Right cardiac atrium (tissue), 5 donors: Measurements from ENCODE around the gene RABL6. TPM values are rescaled to one million over a fixed set of nuclear protein-coding genes. Genes with fewer than 3 reads are reported as not detected.
"Not testable (repeated sequence)": the region's sequence is repeated elsewhere in the genome, so short reads cannot be mapped to it uniquely, and the experiment has no call there.

Experiments used
- ATAC-seq, 2 donors: fragments of 200-7000 bp; cut with Tn5 transposase; one replicate each; pipeline versions ENCODE4 v1.8.0 to v1.9.1; 2020; ENCODE audit warnings: moderate library complexity in 2 of 2, mild to moderate bottlenecking in 1 of 2
- DNase-seq, 3 donors: peaks; one replicate each; pipeline ENCODE4 v3.0.0-alpha.2; 2020
- H3K27ac ChIP-seq: one replicate; pipeline ENCODE4 v1.5.1; 2013; ENCODE audit warnings: mild to moderate bottlenecking, low read length, control low read depth, moderate library complexity
- H3K27me3 ChIP-seq: one replicate; pipeline ENCODE4 v1.6.1; 2013; ENCODE audit not compliant: control insufficient read depth, insufficient read depth
- H3K4me1 ChIP-seq: one replicate; pipeline ENCODE4 v1.6.1; 2013; ENCODE audit warnings: low read length; ENCODE audit not compliant: control insufficient read depth, insufficient read depth
- H3K4me3 ChIP-seq: one replicate; pipeline ENCODE4 v1.5.1; 2013; ENCODE audit warnings: low read length, control low read depth
- H3K9me3 ChIP-seq: one replicate; pipeline ENCODE4 v1.6.1; 2013; ENCODE audit warnings: low read length; ENCODE audit not compliant: control insufficient read depth
- WGBS: extraction: QIAGEN DNeasy Blood & Tissue Kit; methylation state at CpG from one replicate; pipeline ENCODE4 v1.1.7; 2013; 5-methylcytosine and 5-hydroxymethylcytosine counted together
- intact Hi-C, 4 donors: fragments of 100-400 bp; cut with DNase I; formaldehyde crosslinking; loops; one replicate each; pipeline versions ENCODE4 v1.11.0 to v1.14.0; 2022 to 2023
- polyA plus RNA-seq: library from polyadenylated mRNA; stranded (reverse); fragments of 200-250 nt; gene quantifications from one replicate; pipeline ENCODE4 v1.2.3, GENCODE V29; 2013
- total RNA-seq, 4 donors: library from RNA; stranded (reverse); fragmentation: NEBNext Ultra II Directional; extraction: Animal tissue kit (Norgen Biotek cat#: 25700); gene quantifications; one replicate each; pipeline ENCODE4 v1.2.1, GENCODE V29; 2021
- donor health status: healthy with polysubstance abuse.
- donor health status: DM: no; HTN: yes; CAD: no.
- donor health status: DM: no; HTN: no; CAD: no.
- donor health status: DM: no; HTN: yes; CAD: no; lungs with severe emphysema.
- donor health status: DM: yes; HTN: yes; CAD: no.

RABL6 gene
- total and polyA plus RNA-seq, 5 donors: 67.3 to 87.2 (median 72.1) TPM

GRCh38 chr9:136881691-136882108 is 74.0 kb downstream of the RABL6 start:
- Histone ChIP-seq H3K9me3 (no peaks in the 10 kb centered on the region), H3K4me3 (no peak overlapping the region), H3K27me3 (no peaks in the 10 kb centered on the region), H3K27ac (no peak overlapping the region), H3K4me1 (no peaks in the 10 kb centered on the region)
- intact Hi-C loops: loop anchor here in 1 of 4 donors (5.0 kb wide), 1 partner anchor 61 kb away; the partner anchor contains the start of gene FBXW5
- 15% methylated on average over 9 of the region's 9 CpGs for WGBS
- no peak for ATAC-seq
- peak in 1 of 3 donors; percentile 42 for DNase-seq

GRCh38 chr9:136882109-136882946 is 74.6 kb downstream of the RABL6 start:
- intact Hi-C loops: loop anchor here in 1 of 4 donors (5.0 kb wide), 1 partner anchor 60 kb away; the partner anchor contains the start of gene FBXW5
- Histone ChIP-seq H3K27me3 (no peaks in the 10 kb centered on the region), H3K4me1 (no peaks in the 10 kb centered on the region), H3K9me3 (no peaks in the 10 kb centered on the region), H3K4me3 (no peak overlapping the region), H3K27ac (no peak overlapping the region)
- ATAC-seq: peak in 1 of 2 donors; percentile 44
- WGBS: 54% methylated on average over 19 of the region's 19 CpGs
- DNase-seq: peak; percentile 66 to 80 (median 79)

DNA sequence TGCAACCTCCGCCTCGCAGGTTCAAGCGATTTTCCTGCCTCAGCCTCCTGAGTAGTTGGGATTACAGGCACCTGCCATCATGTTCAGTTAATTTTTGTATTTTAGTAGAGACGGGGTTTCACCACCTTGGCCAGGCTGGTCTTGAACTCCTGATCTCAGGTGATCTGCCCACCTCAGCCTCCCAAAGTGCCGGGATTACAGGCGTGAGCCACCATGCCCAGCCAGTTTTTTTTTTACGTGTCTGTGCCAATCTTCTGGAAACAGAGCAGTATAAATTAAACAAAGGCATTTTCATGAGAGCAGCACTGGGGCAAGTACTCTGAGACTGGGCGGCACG is 75.2 kb downstream of the RABL6 start:
- WGBS: 79% methylated on average over 9 of the region's 9 CpGs
- not testable (repeated sequence) for ATAC-seq, H3K4me3 ChIP-seq, H3K9me3 ChIP-seq, H3K4me1 ChIP-seq, H3K27ac ChIP-seq, H3K27me3 ChIP-seq
- intact Hi-C loops: loop anchor here in 1 of 4 donors (5.0 kb wide), 1 partner anchor 59 kb away; the partner anchor contains the start of gene FBXW5
- peak in 1 of 3 donors; percentile 22 for DNase-seq

DNA sequence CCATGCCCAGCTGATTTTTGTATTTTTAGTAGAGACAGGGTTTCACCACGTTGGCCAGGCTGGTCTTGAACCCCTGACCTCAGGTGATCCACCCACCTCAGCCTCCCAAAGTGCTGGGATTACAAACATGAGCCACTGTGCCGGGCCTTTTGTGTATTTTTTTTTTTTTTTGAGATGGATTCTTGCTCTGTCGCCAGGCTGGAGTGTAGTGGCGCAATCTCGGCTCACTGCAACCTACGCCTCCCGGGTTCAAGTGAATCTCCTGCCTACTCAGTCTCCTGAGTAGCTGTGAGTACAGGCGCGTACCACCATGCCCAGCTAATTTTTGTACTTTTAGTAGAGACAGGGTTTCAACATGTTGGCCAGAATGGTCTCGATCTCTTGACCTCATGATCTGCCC is 75.9 kb downstream of the RABL6 start:
- not testable (repeated sequence) for H3K9me3 ChIP-seq, H3K27ac ChIP-seq, H3K27me3 ChIP-seq, H3K4me3 ChIP-seq, DNase-seq, H3K4me1 ChIP-seq, ATAC-seq
- 87% methylated on average over 10 of the region's 10 CpGs for WGBS
- intact Hi-C loops: loop anchor here in 1 of 4 donors (5.0 kb wide), 1 partner anchor 59 kb away; the partner anchor contains the start of gene FBXW5

DNA sequence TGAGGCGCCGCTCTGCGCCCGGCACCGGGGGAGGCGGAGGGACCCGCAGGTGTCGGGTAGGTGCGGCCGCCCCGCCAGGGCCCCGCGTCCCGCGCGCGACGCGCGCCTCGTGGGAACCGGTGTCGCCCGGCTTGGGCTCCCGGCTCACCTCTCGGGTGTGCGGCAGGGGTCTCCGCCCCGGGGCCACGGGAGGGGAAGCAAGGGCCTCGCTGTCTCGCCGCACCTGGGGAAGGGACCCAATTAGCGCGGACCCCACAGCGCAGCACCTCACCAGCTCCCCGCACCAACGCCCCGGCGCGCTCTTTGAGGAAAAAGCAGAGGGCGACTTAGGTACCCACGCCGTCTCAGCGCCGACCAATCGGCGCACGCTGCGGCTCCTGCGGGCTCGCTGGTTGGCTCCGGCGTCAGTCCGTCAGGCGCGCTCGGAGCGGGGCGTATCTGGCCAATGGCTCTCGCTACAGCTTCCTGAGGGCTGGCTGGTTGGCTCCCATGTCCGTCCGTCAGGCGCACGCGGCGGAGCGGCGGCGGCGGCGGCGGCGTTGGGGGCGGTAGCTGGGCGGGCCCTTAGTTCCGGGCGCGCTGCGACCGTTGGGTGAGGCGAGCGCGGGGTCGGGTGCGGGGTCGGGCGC is 78.3 kb downstream of the RABL6 start, which contains the start of gene TRAF2:
TRAF2 (plus strand) TSS at position 567 of the 629 bp plus-strand sequence. CDS start 12,225 bp downstream, outside the sequence.
- Histone ChIP-seq H3K4me1 (no peaks in the 10 kb centered on the region), H3K27me3 (no peaks in the 10 kb centered on the region), H3K4me3 (peak within 1 kb of the TSS; percentile 91), H3K9me3 (no peaks in the 10 kb centered on the region), H3K27ac (peak within 1 kb of the TSS; percentile 68)
- intact Hi-C loops: no loop called here
- peak; percentile 99 for ATAC-seq
- under 1% methylated on average over 88 of the region's 88 CpGs for WGBS
- peak; percentile 98 to 99 (median 99) for DNase-seq

- Histone ChIP-seq H3K9me3 (no peaks in the 10 kb centered on the region), H3K4me1 (no peaks in the 10 kb centered on the region), H3K27me3 (no peaks in the 10 kb centered on the region), H3K27ac (peak overlapping the region; percentile 68), H3K4me3 (peak overlapping the region; percentile 91)
- intact Hi-C loops: no loop called here
- peak in 2 of 3 donors; percentile 69 for DNase-seq
- ATAC-seq: peak; percentile 15 to 29
- 1% methylated on average over 74 of the region's 76 CpGs for WGBS
Observed at GRCh38 chr9:136886610-136887597, 79.2 kb downstream of the RABL6 start.

DNA sequence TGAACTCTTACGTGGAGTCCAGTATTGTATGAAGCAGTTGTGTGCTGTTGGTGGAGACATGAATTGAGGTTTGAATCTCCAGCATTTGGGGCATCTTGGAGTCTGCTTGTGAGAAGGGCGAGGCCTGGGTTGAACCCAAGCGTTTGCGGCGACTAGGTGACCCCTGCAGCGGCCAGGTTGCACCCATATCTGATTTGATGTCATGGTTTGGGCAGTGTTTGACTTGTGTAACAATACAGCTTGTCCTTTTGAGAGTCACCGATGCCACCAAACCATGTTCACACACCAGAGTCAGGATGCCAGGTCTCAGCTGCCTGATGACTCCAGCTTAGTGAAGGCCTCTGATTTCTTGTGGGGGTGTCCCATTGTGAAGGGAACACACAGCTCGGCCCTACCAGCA is 80.7 kb downstream of the RABL6 start:
- H3K9me3 ChIP-seq: no peaks in the 10 kb centered on the region
- no peaks in the 10 kb centered on the region for H3K27me3 ChIP-seq
- no peak overlapping the region for H3K4me3 ChIP-seq
- 90% methylated on average over 8 of the region's 8 CpGs for WGBS
- intact Hi-C loops: no loop called here
- no peaks in the 10 kb centered on the region for H3K4me1 ChIP-seq
- ATAC-seq (no peak), DNase-seq (peak in 1 of 3 donors; percentile 7)
- H3K27ac ChIP-seq: no peak overlapping the region

GRCh38 chr9:136889858-136890257 is 82.1 kb downstream of the RABL6 start:
- no peak for ATAC-seq
- Histone ChIP-seq H3K4me1 (no peaks in the 10 kb centered on the region), H3K27ac (no peak overlapping the region), H3K9me3 (no peaks in the 10 kb centered on the region), H3K4me3 (no peak overlapping the region), H3K27me3 (no peaks in the 10 kb centered on the region)
- peak in 1 of 3 donors; percentile 35 for DNase-seq
- 94% methylated on average over 42 of the region's 42 CpGs for WGBS
- intact Hi-C loops: no loop called here

DNA sequence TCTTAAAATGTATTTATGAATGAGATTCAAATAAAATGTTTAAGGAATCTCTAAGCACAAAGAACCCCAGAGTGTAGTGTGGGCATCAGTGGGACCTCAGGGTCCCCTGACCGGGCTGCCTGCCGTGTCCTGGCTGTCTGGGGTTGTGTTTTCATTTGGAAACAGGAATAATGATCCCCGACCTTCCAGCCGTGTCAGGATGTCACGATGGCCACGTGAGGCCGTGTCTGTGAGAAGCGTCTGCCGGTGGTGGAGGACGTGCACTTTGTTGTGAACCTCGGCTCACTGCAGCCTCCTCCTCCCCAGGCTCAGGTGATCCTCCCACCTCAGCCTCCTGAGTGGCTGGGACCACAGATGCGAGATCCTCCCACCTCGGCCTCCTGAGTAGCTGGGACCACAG is 82.9 kb downstream of the RABL6 start:
- DNase-seq (peak in 1 of 3 donors; percentile 32), ATAC-seq (no peak)
- no peaks in the 10 kb centered on the region for H3K9me3 ChIP-seq
- no peaks in the 10 kb centered on the region for H3K4me1 ChIP-seq
- WGBS: 82% methylated on average over 13 of the region's 13 CpGs
- H3K27me3 ChIP-seq: no peaks in the 10 kb centered on the region
- no peak overlapping the region for H3K4me3 ChIP-seq
- H3K27ac ChIP-seq: no peak overlapping the region
- intact Hi-C loops: no loop called here
